OCI-LY1 (cell line): ENCODE results near the gene GOT1.

Source experiments
- H2AFZ ChIP-seq: fragments of 200-600 bp; sonication (generic), shearing (Covaris generic); 2 replicates; pipeline ENCODE4 v1.6.0; 2014; ENCODE audit warnings: antibody characterized with exemption, mild to moderate bottlenecking, low read length
- H3F3A ChIP-seq: fragments of 200-600 bp; sonication (generic), shearing (Covaris generic); 2 replicates; pipeline ENCODE4 v1.6.0; 2014; ENCODE audit warnings: mild to moderate bottlenecking, antibody characterized with exemption, low read length, moderate library complexity; ENCODE audit not compliant: insufficient read depth
- H3K27ac ChIP-seq: fragments of 200-600 bp; sonication (generic); 2 replicates; pipeline ENCODE4 v1.5.1; 2014; ENCODE audit warnings: low read length, mixed run types, mild to moderate bottlenecking, low read depth; ENCODE audit not compliant: poor library complexity, severe bottlenecking
- H3K27me3 ChIP-seq: fragments of 200-600 bp; sonication (generic); 2 replicates; pipeline ENCODE4 v1.6.0; 2014; ENCODE audit warnings: antibody characterized with exemption, mild to moderate bottlenecking, low read length, moderate library complexity; ENCODE audit not compliant: insufficient read depth
- H3K36me3 ChIP-seq: fragments of 200-600 bp; sonication (generic); 2 replicates; pipeline ENCODE4 v1.6.1; 2014; ENCODE audit warnings: mild to moderate bottlenecking, antibody characterized with exemption, low read length, moderate library complexity, mixed read lengths; ENCODE audit not compliant: insufficient read depth
- H3K4me1 ChIP-seq: fragments of 200-600 bp; sonication (generic); 2 replicates; pipeline ENCODE4 v1.5.1; 2014; ENCODE audit warnings: mild to moderate bottlenecking, low read length, moderate library complexity; ENCODE audit not compliant: insufficient read depth, severe bottlenecking
- H3K4me2 ChIP-seq: fragments of 200-600 bp; sonication (generic), shearing (Covaris generic); 2 replicates; pipeline ENCODE4 v1.6.1; 2014; ENCODE audit warnings: low read length
- H3K4me3 ChIP-seq: fragments of 200-600 bp; sonication (generic); 2 replicates; pipeline ENCODE4 v1.5.1; 2014; ENCODE audit warnings: low read length, low read depth, mild to moderate bottlenecking, mixed read lengths; ENCODE audit not compliant: poor library complexity, severe bottlenecking
- H3K79me2 ChIP-seq: fragments of 200-600 bp; shearing (Covaris generic); 2 replicates; pipeline ENCODE4 v1.6.1; 2016; ENCODE audit warnings: mixed run types, low read length, mixed read lengths; ENCODE audit not compliant: insufficient read depth
- H3K9ac ChIP-seq: fragments of 200-600 bp; sonication (generic), shearing (Covaris generic); 2 replicates; pipeline ENCODE4 v1.6.1; 2014; ENCODE audit warnings: mild to moderate bottlenecking, low read length, mixed read lengths
- H3K9me2 ChIP-seq: fragments of 200-600 bp; sonication (generic), shearing (Covaris generic); 2 replicates; pipeline ENCODE4 v1.6.1; 2014; ENCODE audit warnings: low read depth, mild to moderate bottlenecking, low read length, mixed read lengths
- H3K9me3 ChIP-seq: fragments of 200-600 bp; shearing (Covaris generic); 2 replicates; pipeline ENCODE4 v1.6.1; 2014; ENCODE audit warnings: low read length, mixed read lengths
- H4K20me1 ChIP-seq: fragments of 200-600 bp; sonication (generic), shearing (Covaris generic); 2 replicates; pipeline ENCODE4 v1.6.0; 2016; ENCODE audit warnings: mild to moderate bottlenecking, low read length; ENCODE audit not compliant: insufficient read depth
- EZH2 ChIP-seq: fragments of 200-600 bp; sonication (generic), shearing (Covaris generic); IDR thresholded peaks from 2 replicates; pipeline ENCODE4 v1.8.0; 2017; ENCODE audit warnings: borderline replicate concordance, mixed run types, mild to moderate bottlenecking, antibody characterized with exemption, low read length, moderate library complexity, mixed read lengths
- TF ChIP-seq, protein P1 (sequence below): fragments of 200-600 bp; sonication (generic), shearing (Covaris generic); IDR thresholded peaks from 2 replicates; pipeline ENCODE4 v1.5.1; 2017; ENCODE audit warnings: mild to moderate bottlenecking, antibody characterized with exemption, low read length, moderate library complexity, mixed read lengths

Gene GOT1

DNA sequence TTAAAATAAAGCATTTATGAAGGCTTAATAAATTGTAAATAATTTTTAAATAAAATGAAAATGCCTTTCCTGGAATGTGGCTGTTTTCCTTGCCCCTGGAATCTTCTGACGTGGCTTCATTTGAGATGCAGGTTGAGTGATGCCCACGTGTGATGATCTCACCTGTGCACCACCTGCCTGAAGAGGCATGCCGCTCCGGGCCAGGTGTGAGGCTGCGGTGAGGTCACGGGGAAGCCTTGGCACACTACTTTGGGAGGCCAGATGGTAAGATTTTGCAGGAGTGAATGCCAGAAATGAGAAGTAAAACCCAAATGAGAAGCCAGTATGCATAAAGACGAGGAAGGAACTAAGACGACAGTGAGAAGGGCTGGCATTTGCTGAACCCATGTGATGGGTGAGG lies 36.2 kb downstream of the GOT1 start:
- TF ChIP-seq EZH2: no peak
- TF ChIP-seq, protein P1, sequence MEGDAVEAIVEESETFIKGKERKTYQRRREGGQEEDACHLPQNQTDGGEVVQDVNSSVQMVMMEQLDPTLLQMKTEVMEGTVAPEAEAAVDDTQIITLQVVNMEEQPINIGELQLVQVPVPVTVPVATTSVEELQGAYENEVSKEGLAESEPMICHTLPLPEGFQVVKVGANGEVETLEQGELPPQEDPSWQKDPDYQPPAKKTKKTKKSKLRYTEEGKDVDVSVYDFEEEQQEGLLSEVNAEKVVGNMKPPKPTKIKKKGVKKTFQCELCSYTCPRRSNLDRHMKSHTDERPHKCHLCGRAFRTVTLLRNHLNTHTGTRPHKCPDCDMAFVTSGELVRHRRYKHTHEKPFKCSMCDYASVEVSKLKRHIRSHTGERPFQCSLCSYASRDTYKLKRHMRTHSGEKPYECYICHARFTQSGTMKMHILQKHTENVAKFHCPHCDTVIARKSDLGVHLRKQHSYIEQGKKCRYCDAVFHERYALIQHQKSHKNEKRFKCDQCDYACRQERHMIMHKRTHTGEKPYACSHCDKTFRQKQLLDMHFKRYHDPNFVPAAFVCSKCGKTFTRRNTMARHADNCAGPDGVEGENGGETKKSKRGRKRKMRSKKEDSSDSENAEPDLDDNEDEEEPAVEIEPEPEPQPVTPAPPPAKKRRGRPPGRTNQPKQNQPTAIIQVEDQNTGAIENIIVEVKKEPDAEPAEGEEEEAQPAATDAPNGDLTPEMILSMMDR: no peak
- Histone ChIP-seq H3K27ac (no peak overlapping the region), H3K79me2 (no peaks in the 10 kb centered on the region), H3K9ac (no peak overlapping the region), H3K4me2 (no peak overlapping the region), H3F3A (no peaks in the 10 kb centered on the region), H3K4me1 (no peaks in the 10 kb centered on the region), H3K4me3 (no peak overlapping the region), H3K27me3 (no peaks in the 10 kb centered on the region), H3K36me3 (0 out of 2 replicates have a peak, but pooled peaks cover 3% of the 10 kb centered on the region), H3K9me3 (no peaks in the 10 kb centered on the region), H4K20me1 (no peaks in the 10 kb centered on the region), H3K9me2 (no peaks in the 10 kb centered on the region), H2AFZ (no peak overlapping the region)

DNA sequence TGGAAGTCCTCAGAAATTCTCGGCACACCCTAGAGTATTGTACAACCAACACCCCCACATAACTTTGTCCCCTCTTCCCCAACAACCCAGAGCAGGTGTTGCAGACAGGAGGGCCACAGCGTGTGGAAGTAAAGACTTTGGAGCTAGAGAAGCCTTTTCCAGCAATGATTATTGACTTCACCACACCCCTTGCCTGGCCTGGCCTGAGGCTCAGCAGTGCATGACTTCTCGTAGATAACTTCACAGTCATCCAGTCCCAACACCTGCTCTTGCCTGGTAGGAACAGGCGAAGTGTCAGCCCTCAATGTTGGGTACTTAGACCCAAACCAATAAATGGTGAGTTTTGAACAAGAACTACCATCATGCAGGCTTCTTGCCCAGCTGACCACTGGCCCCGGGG lies 36.7 kb downstream of the GOT1 start:
- Histone ChIP-seq H3K27me3 (no peaks in the 10 kb centered on the region), H3K9me3 (no peaks in the 10 kb centered on the region), H3K9ac (no peak overlapping the region), H3F3A (no peaks in the 10 kb centered on the region), H3K36me3 (0 out of 2 replicates have a peak, but pooled peaks cover 3% of the 10 kb centered on the region), H3K27ac (no peak overlapping the region), H3K4me3 (no peak overlapping the region), H3K9me2 (no peaks in the 10 kb centered on the region), H2AFZ (no peak overlapping the region), H3K79me2 (no peaks in the 10 kb centered on the region), H3K4me2 (no peak overlapping the region), H3K4me1 (no peaks in the 10 kb centered on the region), H4K20me1 (no peaks in the 10 kb centered on the region)
- TF ChIP-seq EZH2: no peak
- TF ChIP-seq, protein P1: no peak

DNA sequence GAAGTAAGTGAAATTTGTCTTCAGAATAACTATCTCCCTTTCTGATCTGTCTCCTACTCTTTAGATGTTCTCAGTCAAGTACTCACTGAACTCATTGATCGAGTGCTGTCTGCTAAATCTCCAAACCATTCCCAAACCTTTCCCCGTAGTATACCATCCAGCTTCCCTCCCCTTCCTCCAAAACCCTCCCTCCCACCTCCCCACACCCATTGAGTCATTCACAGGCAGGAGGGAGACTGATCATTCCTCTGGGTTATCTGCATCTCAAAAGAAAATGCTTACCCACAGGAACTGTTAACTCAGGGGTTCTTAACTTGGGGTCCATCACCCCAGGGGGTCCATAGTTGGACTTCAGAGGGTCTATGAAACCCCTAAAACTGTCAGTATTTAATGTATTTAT lies 37.4 kb downstream of the GOT1 start:
- Histone ChIP-seq H3K9me2 (no peaks in the 10 kb centered on the region), H3K79me2 (no peaks in the 10 kb centered on the region), H3F3A (no peaks in the 10 kb centered on the region), H3K9me3 (no peaks in the 10 kb centered on the region), H3K27me3 (no peaks in the 10 kb centered on the region), H3K4me1 (no peaks in the 10 kb centered on the region), H3K36me3 (0 out of 2 replicates have a peak, but pooled peaks cover 3% of the 10 kb centered on the region), H4K20me1 (no peaks in the 10 kb centered on the region), H3K27ac (no peak overlapping the region), H3K9ac (no peak overlapping the region), H3K4me2 (no peak overlapping the region), H2AFZ (no peak overlapping the region), H3K4me3 (no peak overlapping the region)
- no peak for TF ChIP-seq EZH2
- TF ChIP-seq, protein P1: no peak
